GM18861 (cell line): Measurements from ENCODE around the gene HBP1.
"Not testable (repeated sequence)": the region's sequence is repeated elsewhere in the genome, so short reads cannot be mapped to it uniquely, and the experiment has no call there.

ENCODE experiments used
- ATAC-seq: cut with Tn5 transposase; IDR thresholded peaks from one replicate; pipeline ENCODE4 v1.9.1; 2021; ENCODE audit not compliant: unreplicated experiment

The HBP1 gene

DNA sequence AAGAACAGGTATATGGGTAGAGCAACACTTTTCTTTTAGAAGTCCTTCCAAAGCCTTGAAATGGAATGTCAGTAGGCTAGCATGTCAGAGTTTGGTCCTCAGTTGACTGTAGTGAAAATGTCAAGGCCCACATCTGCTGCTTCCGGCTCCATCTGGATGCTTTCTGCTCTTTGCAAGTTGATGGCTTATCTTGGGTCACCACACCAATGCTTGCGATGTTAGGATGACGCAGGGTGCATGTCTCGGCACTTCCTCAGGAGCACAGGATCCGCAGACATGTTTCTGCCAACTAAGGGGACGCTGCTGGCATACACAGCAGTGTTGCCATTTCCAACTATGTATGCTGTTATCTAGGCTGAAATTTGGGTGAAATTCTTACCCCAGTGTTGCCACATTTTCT is 14.0 kb upstream of the HBP1 start:
- no peak for ATAC-seq

DNA sequence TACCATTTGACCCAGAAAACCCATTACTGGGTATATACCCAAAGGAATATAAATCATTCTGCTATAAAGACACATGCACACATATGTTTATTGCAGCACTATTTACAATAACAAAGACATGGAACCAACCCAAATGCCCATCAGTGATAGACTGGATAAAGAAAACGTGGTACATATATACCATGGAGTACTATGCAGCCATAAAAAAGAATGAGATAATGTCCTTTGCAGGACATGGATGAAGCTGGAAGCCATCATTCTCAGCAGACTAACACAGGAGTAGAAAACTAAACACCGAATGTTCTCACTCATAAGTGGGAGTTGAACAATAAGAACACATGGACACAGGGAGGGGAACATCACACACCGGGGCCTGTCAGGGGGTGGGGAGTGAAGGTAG is 13.1 kb upstream of the HBP1 start:
- ATAC-seq, result not testable (repeated sequence)

DNA sequence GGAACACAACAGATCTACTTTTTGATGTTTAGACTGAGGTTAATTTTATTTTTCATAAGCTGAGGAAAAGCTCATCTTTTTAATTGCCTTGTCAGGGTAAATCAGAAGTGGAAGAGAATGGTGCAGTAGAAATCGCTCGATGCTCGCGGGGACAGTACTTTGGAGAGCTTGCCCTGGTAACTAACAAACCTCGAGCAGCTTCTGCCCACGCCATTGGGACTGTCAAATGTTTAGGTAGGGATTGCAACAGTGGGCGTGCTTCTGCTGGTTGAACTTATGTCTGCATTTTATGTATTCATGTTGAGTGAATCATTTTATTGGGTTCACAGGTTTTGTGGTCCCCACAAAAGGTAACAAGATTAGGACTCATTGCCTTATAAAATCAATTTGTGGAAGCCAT is 11.7 kb upstream of the HBP1 start:
- ATAC-seq, result no peak

DNA sequence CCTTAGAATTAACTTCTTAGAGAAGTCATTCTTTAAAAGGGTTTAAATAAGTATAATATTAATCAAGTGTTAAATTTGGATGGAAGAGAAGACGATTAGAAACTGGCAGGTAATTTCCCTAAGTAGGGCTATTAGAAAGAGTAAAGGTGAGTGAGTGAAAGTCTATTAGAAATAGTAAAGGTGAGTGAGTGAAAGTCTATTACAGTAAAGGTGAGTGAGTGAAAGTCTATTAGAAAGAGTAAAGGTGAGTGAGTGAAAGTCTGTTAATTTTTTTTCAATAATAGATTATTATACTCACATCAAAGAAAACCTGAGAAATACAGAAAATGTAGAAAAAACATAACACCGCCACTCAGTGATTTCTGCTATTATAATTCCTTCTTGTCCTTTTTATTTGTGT is 10.8 kb upstream of the HBP1 start:
- ATAC-seq, result no peak

DNA sequence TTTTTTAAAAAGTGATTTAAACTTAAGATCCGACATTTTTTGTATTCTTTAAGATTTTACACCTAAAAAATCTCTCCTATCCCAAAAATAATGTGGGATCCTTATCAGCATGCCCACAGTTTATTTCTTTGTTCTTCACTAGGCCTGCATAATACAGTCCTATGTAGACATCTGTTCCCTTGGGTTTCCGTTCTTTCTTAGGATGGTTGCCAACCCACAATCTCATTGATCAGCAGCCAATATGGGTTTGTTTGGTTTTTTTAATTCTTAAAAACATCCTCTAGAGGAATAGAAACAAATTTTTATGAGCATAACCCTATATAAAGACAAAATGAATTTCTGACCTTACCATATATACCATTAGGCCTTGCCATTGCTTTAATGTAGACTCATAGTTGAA is 8.4 kb upstream of the HBP1 start:
- ATAC-seq, result no peak

DNA sequence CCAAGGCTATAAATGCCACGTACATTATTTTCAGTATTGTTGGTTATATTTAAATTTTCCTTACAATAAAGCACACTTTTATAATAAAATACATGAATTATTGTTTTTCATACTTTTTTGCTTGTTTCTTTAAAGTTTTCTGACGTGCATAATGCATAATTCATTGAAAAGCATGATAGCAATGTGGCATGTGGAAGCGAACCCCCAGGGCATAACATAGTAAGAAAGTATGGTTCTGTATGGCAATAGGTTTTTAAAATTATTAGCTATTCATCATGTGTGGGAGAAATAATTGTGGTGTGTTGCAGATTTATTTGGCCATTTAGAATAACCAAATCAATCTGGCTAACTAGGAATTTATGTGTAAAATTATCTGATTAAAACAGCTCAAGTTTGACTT is 7.4 kb upstream of the HBP1 start:
- no peak for ATAC-seq

DNA sequence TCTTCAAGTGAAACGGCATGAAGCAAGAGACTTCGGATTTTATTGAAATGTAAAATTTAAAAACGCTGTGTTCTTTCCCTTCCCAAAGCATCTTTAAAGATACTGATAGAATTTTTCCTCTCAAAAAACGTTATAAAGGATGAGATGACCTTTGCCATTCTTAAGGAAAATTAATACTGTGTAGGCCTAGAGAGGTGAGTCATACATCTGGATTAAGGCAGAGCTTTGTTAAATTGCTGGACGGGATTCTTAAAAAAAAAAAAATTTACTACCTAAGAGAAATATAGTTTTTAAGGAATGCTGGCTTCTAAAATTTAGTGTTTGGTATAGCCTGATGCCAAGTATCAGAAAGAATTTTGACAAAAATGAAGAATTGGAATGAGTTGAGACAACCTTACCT is 6.3 kb upstream of the HBP1 start:
- no peak for ATAC-seq

DNA sequence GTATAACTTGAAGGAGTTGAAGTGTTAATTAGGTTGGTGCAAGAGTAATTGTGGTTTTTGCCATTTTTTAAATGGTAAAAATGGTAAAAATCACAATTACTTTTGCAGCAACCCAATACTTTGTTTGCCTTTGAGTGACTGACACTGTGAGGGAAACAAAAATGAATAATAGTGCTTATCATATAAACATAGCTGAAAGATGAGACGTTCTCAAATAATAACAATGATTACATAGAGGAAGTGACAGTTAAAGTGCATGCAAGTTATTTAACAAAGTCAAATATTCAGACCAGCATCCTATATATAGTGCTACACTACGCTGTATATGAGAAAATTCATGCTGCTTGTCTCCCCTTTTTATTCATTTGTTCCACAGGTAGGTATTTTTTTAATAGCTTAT is 4.7 kb upstream of the HBP1 start:
- no peak for ATAC-seq

DNA sequence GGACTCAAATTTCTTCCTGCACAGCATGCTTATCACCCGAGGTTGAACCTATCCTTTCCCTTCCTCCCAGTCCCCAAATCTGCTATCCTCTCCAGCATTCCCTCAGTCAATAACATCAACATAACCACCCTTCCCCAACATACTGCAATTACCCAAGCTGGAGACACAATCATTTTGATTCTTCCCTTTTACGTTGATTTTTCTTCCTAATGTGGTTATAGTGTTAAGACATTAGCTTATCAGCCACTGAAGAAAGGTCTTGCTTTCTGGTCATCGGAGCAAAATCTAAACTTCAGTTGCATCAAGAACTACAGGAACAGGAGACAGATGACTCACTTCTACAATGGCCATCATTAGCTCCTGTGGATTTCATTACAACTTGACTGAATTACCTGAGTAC is 3.5 kb upstream of the HBP1 start:
- ATAC-seq, result no peak

DNA sequence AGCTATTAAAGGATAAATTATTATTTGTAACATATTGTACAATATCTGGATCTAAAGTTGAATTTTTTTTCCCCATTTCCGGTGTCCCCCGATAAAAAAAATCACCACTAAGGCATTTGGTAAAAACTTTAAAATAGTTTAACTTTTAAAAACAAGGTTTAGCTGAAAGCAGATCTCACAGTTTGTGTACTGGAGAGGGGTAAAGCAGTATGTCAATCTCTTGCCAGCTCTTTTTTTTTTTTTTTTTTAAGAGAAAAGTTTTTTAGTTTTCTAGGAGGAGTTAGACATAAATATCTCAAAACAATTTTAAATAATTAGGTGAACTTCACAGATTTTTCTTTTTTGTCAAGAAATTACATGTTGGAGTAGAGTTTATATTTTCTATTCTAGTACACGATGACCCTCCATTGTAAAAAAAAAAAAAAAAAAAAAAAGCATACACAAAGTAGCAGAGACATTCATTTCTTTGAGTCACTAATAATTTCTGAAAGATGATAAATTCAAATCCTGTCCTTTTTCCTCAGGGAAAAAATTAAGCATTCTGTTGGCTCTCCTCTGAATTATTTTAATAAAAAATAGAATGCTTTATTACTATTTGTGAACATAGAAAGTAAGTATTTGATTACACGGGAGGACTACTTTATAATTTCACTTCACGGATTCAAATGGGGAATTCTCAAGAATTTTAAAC is 1.9 kb upstream of the HBP1 start:
- ATAC-seq, result no peak

DNA sequence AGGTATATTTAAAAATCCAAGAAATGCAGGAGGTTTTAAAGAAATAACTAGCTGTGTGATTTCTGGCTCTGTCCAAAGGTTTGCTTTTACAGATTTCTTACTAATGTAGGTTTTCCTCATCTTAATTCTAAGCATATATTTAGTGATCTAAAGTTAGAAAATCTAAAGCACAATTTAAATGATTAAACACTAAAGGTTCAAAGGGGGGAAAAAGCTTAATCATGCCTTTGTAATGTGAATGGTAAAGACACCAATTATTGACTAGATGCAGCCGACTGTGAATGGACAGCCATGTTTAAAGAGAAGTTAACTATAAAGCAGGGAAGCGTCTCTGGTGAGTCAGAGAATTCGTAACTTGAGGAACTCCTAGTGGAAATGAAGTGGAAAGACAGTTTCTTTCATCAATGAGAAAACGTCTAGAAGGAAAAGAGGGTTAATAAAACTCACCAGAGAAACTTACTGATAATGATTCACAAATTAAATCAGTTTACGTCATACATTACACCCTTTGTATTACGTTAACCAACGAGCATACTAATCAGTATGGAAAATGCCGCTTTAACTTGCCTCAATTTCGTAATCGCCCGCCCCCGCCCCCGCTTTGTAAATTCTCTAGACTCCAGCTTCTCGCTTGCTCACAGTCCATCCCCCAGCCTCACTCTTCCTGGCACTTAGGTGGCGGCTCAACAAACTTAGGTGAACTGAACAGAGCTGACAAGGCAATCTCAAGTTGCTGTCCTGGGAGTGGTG is 1.1 kb upstream of the HBP1 start:
- no peak for ATAC-seq

DNA sequence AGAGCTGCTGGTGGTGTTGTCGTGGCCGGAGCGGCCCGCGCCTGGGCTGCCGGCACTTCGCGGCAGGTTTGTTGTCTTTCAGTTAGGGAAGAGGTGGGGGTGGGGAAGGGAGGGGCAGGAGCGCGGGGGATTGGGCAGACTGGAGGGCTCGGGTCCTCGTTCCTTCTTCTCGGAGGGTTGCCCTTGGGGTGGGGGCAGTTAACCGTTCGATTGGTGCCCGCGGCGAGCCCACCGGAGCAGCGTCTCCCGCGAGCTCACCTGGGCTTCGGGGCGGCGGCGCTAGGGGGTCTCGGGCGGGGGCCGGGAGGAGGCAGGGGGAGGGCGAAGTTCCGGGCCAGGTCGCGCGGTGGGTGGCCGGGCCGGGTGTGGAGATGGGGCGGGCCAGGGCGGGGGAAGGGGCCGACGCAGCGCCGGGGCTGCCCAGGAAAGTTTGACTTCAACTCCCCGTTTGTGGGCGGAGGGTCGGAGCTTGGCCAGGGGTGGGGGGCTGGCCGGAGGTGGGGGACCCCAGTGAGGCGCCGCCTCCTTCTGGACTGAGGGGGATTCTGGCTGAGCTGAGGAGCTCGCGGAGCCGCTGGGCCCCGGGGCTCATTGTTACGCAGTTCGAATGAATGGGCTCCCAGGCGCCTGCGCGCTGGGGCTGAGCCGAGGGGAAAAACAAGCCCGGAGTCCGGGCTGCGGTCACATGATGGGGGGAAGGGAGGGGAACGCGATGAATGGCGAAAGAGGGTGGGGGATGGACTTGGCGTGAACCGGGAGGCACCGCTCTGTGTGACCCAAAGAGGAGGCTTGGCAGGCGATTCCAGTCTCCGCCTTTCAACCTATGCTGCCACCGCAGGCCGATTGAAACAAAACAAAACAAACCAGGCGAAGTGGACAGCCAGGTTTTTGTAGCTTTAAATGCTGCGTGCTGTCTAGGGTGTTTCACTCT is 582 bp downstream of the HBP1 start:
- ATAC-seq, result peak; percentile 18

DNA sequence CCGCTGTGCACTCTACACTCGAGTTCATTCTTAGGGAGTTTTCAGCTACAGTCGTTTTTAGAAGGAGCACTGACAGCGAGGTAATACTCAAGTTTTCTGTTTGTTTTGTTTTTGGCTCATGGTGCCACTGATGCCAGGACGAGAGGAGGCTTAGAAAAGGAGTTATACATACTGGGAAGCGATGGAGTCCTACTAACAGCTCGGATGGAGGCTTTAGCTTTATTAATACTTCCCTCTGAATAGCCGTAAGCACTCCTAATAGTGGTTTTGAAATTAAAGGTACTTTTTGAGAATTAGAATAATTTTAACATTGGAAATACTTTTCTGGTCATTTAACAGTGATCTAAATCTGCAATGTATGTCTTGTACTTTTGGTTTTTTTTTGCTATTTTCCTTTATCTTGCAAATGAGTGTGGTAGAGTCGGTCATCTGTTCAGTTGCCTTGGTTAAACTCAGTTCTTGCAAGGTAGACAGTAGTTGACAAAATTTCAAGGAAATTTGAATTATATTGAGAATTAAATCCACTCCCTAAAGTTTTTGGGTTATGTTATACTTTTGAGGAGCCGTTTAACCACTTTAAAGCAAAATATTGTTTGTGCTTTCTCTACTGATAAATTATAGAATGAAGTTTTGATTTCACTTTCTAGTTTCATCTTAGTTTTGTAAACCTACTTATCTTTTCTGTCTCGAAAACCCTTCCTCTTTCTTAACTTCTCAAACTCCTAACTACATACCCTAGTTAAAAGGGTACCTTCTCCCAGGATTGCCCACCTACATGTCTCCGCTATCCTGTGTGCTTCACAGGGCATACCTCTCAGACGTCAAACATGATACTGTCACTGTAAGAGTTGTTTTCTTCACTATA is 1.5 kb downstream of the HBP1 start:
- no peak for ATAC-seq

DNA sequence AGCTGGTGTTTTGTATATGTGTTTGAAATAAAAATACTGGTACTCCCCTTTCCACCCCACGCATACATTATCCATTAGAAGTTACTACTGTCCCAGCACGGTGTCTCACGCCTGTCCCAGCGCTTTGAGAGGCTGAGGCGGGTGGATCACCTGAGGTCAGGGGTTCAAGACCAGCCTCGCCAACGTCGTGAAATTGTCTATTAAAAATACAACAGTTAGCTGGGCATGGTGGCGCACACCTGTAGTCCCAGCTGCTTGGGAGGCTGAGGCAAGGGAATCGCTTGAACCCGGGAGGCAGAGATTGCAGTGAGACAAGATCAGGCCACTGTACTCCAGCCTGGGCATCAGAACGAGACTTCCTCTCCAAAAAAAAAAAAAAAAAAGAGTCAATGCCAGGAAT is 2.7 kb downstream of the HBP1 start:
- no peak for ATAC-seq

DNA sequence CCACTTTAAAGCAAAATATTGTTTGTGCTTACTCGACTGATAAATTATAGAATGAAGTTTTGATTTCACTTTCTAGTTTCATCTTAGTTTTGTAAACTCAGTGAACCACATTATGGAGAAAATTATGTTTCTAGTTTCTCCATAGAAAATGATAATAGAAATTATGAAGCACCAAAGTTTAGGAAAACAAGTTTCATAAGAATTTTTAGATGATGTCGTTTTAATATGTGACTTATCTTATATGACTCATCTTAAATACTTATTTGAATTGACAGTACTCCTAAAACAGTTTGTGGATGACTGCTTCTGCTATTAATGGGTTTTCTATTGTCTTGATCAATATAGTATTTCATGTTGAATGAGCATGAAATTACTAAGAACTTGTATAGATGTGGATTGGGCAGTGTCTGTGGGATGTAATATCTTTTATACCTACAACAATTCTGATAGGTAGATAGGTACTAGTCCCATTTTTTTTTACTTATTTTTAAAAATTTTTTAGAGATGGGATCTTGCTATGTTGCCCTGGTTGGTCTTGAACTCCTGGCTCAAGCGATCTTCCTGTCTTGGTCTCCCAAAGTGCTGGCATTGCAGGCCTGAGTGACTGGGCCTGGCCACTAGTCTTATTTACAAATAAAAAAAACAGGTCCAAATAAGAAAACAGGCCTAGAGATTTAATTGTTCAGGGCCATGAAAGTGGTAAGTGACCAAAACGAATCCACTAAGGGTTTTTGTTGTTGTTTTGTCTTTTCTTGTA is 3.7 kb downstream of the HBP1 start:
- no peak for ATAC-seq

DNA sequence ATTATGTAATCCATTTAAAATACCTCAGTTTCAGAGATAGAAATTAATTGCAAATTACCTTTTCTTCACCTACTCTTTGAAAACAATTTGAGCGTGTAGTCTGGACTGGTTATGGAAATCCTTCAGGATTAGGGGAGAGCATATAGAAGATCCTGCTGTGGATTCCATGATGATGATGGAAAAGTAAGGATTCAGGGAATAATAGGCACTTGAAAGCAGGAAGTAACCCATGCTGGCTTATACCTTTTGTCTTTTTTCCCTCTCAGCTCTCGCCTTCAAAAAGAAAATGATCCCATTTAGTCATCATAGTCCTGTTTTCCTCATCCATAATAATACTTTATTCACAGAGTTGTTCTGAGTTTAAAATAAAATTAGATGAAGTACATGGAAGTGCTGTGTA is 4.4 kb downstream of the HBP1 start:
- no peak for ATAC-seq

DNA sequence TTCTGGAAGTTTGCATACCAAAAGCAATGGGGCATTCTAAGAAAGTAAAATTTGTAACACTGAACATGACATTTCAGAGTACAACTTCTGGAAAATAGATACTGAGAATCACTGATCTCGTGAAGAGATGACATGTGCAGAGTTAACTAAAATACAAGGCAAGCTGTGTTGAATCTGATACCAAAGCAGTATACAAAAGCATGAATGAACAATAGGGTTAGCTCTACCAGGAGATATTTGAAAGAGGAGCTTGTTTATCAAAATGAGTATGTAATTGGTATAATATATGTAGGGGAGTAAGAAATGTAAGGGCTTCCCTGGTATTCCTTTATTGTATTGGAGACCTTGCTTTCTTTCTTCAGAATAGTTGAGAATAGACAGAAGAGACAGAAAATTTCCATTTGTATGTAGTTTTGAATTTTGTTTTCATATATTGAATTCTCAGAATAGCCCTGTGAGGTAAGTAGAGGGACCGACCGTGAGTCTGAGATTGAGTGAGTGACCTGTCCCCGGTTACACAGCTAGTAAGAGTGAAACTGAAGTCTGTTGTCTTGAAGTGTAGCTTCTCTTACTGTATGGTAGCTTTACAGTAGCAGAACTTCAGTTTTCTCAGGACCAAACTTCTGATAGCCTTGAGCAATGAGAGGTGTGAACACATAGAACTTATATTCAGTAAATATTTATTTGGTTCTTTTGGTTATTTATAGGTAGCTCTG is 5.0 kb downstream of the HBP1 start:
- ATAC-seq, result peak; percentile 50

DNA sequence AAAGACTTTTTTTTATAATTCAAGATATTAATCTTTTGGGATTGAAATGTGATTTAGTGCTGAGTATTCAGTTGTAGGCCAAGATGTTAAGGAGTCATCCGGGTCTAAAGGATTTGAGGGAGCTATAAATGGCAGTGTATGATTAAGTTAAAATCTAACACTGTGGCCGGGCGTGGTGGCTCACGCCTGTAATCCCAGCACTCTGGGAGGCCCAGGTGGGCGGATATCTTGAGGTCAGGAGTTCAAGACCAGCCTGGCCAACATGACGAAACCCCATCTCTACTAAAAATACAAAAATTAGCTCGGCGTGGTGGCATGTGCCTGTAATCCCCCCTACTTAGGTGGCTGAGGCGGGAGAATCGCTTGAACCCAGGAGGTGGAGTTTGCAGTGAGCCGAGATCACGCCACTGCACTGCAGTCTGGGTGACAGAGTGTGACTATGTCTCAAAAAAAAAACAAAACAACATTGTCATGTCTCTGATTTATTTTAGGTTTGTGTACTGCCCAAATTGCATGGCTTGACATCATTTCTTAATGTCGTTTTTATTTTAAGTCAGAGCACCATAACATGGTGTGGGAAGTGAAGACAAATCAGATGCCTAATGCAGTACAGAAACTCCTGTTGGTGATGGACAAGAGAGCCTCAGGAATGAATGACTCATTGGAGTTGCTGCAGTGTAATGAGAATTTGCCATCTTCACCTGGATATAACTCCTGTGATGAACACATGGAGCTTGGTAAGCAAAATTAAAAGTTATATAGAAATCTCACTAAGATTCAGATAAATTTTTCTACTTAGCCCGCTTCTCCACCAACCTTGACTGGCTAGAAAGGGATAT is 10.7 kb downstream of the HBP1 start:
- no peak for ATAC-seq

DNA sequence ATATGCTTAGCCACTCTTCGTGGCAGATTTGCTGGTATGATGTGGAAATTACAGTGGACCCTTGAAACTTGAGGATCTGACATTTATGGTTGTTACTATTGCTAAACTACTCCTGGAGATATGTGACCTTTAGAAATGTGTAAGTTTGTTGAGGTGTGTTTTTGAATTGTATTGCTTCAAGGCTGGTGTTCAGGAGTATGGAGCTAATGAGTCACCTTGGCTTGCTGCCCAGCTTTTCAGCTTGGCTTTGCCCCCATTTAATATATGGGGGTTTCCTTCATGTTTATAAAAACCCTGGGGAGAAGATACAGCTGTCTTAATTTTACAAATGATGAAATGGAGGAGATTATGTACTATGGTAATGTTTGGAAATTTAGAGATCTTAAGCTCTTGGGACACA is 11.6 kb downstream of the HBP1 start:
- ATAC-seq, result no peak
